ENCODE results near the gene SNRNP200. TPM values are rescaled to one million over a fixed set of nuclear protein-coding genes. Genes with fewer than 3 reads are reported as not detected.

The SNRNP200 gene
- total RNA-seq, 4 donors from 2014 or later, result 81.4 to 106 (median 86.8) TPM

DNA sequence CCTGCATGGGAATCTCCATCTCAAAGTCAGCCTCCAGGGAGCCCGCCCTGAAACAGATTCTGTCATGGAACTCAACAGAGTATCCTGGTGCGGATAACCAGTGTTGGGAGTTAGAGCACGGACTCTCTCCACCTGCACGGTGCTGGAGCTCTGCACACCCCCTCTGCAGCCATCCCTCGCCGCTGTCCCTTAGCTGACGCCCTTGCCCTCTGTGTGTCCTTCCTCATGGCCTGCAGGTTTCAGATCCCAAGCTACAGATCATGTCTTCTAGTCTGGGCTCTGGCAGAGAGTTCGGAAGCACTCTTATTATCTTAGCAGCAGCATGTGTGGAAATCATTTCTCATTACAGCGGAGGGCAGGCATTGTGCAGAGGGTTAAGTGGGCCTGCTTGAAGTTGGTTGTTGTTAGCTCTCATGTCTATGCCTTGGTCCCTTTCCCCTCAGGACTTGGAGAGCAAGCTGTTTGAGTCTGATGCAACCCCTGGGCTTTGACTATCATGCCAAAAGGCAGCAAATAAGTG is 65.5 kb downstream of the SNRNP200 start:
- TF ChIP-seq, protein P1, sequence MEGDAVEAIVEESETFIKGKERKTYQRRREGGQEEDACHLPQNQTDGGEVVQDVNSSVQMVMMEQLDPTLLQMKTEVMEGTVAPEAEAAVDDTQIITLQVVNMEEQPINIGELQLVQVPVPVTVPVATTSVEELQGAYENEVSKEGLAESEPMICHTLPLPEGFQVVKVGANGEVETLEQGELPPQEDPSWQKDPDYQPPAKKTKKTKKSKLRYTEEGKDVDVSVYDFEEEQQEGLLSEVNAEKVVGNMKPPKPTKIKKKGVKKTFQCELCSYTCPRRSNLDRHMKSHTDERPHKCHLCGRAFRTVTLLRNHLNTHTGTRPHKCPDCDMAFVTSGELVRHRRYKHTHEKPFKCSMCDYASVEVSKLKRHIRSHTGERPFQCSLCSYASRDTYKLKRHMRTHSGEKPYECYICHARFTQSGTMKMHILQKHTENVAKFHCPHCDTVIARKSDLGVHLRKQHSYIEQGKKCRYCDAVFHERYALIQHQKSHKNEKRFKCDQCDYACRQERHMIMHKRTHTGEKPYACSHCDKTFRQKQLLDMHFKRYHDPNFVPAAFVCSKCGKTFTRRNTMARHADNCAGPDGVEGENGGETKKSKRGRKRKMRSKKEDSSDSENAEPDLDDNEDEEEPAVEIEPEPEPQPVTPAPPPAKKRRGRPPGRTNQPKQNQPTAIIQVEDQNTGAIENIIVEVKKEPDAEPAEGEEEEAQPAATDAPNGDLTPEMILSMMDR (IDR thresholded peaks at IDR 0.05), result no peak
- TF ChIP-seq POLR2AphosphoS5 (IDR thresholded peaks at IDR 0.05) (no peak), POLR2A (IDR thresholded peaks at IDR 0.05) (no peak), EP300 (IDR thresholded peaks at IDR 0.05; ENCODE audit: low read depth) (no peak)
- no peak for DNase-seq
- peaks cover 0 to 3% (median 0%) of the 10 kb centered on the region in 4 donors for H3K4me1 ChIP-seq
- in situ Hi-C loops (cut with MboI; ENCODE audit: low pct_ligation_motif_present in 1 of 4, low pct_unique_long_range_greater_than_20kb in 1 of 4, low sequenced_read_pairs in 3 of 4) (no loop called here), intact Hi-C loops (cut with DNase I; ENCODE audit: low total_unique reads) (no loop called here)
- no peak overlapping the region for H3K27ac ChIP-seq
- 92 to 98% methylated on average over 5 to 9 of the region's 9 CpGs for WGBS, 2 donors (ENCODE audit: low coverage in 1 of 2)
- no peak overlapping the region for H3K4me3 ChIP-seq
- no peaks in the 10 kb centered on the region for H3K27me3 ChIP-seq
- no peaks in the 10 kb centered on the region for H3K9me3 ChIP-seq
- H3K36me3 ChIP-seq, result no peaks in the 10 kb centered on the region

DNA sequence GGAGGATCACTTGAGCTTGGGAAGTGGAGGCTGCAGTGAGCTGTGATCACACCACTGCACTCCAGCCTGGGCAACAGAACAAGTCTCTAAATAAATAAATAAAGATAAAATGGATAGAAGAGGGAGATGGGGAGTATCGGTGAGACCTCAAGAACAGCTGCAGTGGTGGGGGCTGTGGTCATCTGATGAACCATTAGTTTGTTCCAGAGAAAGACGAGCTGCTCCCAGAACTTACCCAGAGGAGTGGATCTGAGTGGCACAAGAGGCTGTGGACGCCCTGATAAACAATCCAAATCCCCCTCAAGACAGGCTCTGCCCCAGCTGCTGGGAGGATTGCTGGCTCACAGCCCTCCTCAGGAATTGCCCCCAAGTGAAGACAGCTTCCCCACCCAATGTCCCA is 66.3 kb downstream of the SNRNP200 start:
- in situ Hi-C loops (cut with MboI; ENCODE audit: low pct_ligation_motif_present in 1 of 4, low pct_unique_long_range_greater_than_20kb in 1 of 4, low sequenced_read_pairs in 3 of 4) (no loop called here), intact Hi-C loops (cut with DNase I; ENCODE audit: low total_unique reads) (no loop called here)
- Histone ChIP-seq H3K36me3 (no peaks in the 10 kb centered on the region), H3K4me1 (peaks cover 0 to 3% (median 0%) of the 10 kb centered on the region in 4 donors), H3K27me3 (no peaks in the 10 kb centered on the region), H3K4me3 (no peak overlapping the region), H3K9me3 (no peaks in the 10 kb centered on the region), H3K27ac (no peak overlapping the region)
- TF ChIP-seq POLR2AphosphoS5 (IDR thresholded peaks at IDR 0.05) (no peak), EP300 (IDR thresholded peaks at IDR 0.05; ENCODE audit: low read depth) (no peak), POLR2A (IDR thresholded peaks at IDR 0.05) (no peak)
- TF ChIP-seq, protein P1 (IDR thresholded peaks at IDR 0.05), result no peak
- WGBS, 2 donors (ENCODE audit: low coverage in 1 of 2), result 86 to 93% methylated on average over 3 of the region's 3 CpGs
- DNase-seq, result no peak

DNA sequence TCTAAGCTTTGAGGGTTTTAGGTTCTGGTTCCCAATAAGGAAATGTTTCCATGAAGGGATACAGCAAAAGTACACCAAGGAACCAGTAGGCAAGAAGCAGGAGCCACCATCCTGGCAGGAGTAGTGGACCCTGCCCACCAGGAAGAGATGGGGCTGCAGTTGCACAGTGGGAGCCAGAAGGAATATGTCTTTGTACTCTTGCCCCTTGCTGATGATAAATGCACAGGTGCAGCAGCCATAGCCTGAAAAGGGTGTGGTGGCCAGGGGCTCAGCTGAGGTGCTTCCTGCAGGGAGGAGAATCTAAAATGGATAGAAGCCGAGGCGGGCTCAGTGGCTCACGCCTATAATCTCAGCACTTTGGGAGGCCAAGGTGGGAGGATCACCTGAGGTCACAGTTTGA is 67.1 kb downstream of the SNRNP200 start:
- Histone ChIP-seq H3K9me3 (no peaks in the 10 kb centered on the region), H3K36me3 (no peaks in the 10 kb centered on the region), H3K4me3 (no peak overlapping the region), H3K27me3 (no peaks in the 10 kb centered on the region), H3K27ac (no peak overlapping the region), H3K4me1 (peaks cover 0 to 3% (median 0%) of the 10 kb centered on the region in 4 donors)
- in situ Hi-C loops (cut with MboI; ENCODE audit: low pct_ligation_motif_present in 1 of 4, low pct_unique_long_range_greater_than_20kb in 1 of 4, low sequenced_read_pairs in 3 of 4) (no loop called here), intact Hi-C loops (cut with DNase I; ENCODE audit: low total_unique reads) (no loop called here)
- no peak for DNase-seq
- 80 to 87% methylated on average over 3 of the region's 3 CpGs for WGBS, 2 donors (ENCODE audit: low coverage in 1 of 2)
- no peak for TF ChIP-seq POLR2AphosphoS5 (IDR thresholded peaks at IDR 0.05)
- TF ChIP-seq POLR2A (IDR thresholded peaks at IDR 0.05), result no peak
- TF ChIP-seq EP300 (IDR thresholded peaks at IDR 0.05; ENCODE audit: low read depth), result no peak
- TF ChIP-seq, protein P1 (IDR thresholded peaks at IDR 0.05), result no peak

DNA sequence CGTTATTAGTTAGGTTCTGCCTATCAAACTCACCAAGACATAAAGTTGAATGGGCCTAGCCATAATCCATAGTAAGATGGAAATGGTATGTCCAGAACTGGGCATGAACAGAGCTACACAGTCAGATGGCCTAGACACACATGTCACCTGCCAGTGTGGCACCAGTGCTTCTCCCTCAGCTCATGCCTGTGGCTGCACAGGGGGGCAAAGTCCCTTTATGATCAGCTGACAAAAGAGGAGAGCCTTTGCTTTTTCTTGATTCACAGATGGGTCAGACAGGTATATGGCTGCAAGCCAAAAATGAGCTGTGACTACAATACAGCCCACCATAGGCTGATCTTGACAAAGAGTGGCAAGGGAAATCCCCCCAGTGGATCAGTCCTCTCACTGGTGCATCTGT is 68.5 kb downstream of the SNRNP200 start:
- DNase-seq, result no peak
- TF ChIP-seq EP300 (IDR thresholded peaks at IDR 0.05; ENCODE audit: low read depth), result no peak
- no peaks in the 10 kb centered on the region for H3K9me3 ChIP-seq
- H3K4me1 ChIP-seq, result peaks cover 0 to under 1% (median 0%) of the 10 kb centered on the region in 4 donors
- in situ Hi-C loops (cut with MboI; ENCODE audit: low pct_ligation_motif_present in 1 of 4, low pct_unique_long_range_greater_than_20kb in 1 of 4, low sequenced_read_pairs in 3 of 4) (no loop called here), intact Hi-C loops (cut with DNase I; ENCODE audit: low total_unique reads) (no loop called here)
- no peak overlapping the region for H3K4me3 ChIP-seq
- H3K36me3 ChIP-seq, result no peaks in the 10 kb centered on the region
- 100% methylated on average over 1 of the region's 1 CpG; no CpG with 5 or more reads in 1 of the 2 donors for WGBS, 2 donors (ENCODE audit: low coverage in 1 of 2)
- H3K27me3 ChIP-seq, result no peaks in the 10 kb centered on the region
- H3K27ac ChIP-seq, result no peak overlapping the region

DNA sequence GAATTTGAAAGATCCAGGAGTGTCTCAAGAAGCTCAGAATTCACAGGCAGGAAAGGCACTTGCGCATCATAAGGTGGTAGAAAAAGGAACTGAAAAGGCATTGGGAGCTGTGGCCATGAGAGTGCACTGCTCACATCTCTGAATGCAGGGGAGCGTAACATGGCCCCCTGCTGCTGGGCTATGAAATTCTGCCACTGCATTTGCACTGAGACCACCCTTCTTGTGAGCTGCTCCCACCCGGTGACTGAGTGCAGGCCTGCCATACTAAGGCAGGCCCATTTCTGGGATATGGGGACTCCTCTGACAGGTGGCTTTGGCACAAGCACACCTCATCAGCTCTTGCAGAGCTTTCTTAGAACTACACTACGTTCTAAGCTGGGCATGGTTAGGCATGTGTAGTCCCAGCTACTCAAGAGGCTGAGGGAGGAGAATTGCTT is 71.4 kb downstream of the SNRNP200 start:
- WGBS, 2 donors (ENCODE audit: low coverage in 1 of 2), result 75 to 100% methylated on average over 1 to 4 of the region's 4 CpGs

More for the DNA sequence above, 71.4 kb downstream of the SNRNP200 start:
- H3K9me3 ChIP-seq, result no peaks in the 10 kb centered on the region
- intact Hi-C loops (cut with DNase I; ENCODE audit: low total_unique reads) (no loop called here), in situ Hi-C loops (cut with MboI; ENCODE audit: low pct_ligation_motif_present in 1 of 4, low pct_unique_long_range_greater_than_20kb in 1 of 4, low sequenced_read_pairs in 3 of 4) (no loop called here)
- no peak overlapping the region for H3K4me3 ChIP-seq
- H3K27me3 ChIP-seq, result no peaks in the 10 kb centered on the region
- DNase-seq, result no peak
- H3K27ac ChIP-seq, result no peak overlapping the region
- no peak for TF ChIP-seq EP300 (IDR thresholded peaks at IDR 0.05; ENCODE audit: low read depth)
- TF ChIP-seq, protein P1 (IDR thresholded peaks at IDR 0.05), result no peak
- no peaks in the 10 kb centered on the region for H3K36me3 ChIP-seq
- no peaks in the 10 kb centered on the region for H3K4me1 ChIP-seq

Measured in transverse colon (tissue), 4 donors.